ENCODE results near the gene RBP3.
A peak's percentile ranks its signal among the peaks of the same experiment; 100 is the strongest.

Gene RBP3

DNA sequence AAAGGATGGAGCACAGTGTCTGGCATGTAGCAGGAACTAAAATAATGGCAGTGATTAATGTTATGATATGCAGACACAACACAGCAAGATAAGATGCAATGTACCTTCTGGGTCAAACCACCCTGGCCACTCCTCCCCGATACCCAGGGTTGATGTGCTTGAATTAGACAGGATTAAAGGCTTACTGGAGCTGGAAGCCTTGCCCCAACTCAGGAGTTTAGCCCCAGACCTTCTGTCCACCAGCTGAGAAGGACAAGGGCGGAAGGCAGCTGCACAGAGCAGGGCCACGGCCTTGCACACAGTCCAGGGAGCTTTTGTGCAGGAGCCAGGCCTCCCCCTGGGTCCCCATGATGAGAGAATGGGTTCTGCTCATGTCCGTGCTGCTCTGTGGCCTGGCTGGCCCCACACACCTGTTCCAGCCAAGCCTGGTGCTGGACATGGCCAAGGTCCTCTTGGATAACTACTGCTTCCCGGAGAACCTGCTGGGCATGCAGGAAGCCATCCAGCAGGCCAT lies at the start of gene RBP3:
RBP3 (plus strand) TSS at position 226 of the 514 bp plus-strand sequence; CDS start at position 348, 122 bp downstream.
- H3K4me3 ChIP-seq (ENCODE audit: low read length): no peak within 1 kb of the TSS
- no peak for DNase-seq (ENCODE audit: low read depth, low spot score)
- no CpG with 5 or more reads among the region's 5 CpGs for WGBS (ENCODE audit: insufficient coverage, insufficient read length)
- H3K27ac ChIP-seq (ENCODE audit: low read length): no peak within 1 kb of the TSS
- H3K27me3 ChIP-seq (ENCODE audit: control insufficient read depth, insufficient read depth, low read length): no peaks in the 10 kb centered on the region
- H3K9me3 ChIP-seq (ENCODE audit: control insufficient read depth, insufficient read depth, low read length): no peaks in the 10 kb centered on the region
- no peaks in the 10 kb centered on the region for H3K36me3 ChIP-seq (ENCODE audit: control insufficient read depth, insufficient read depth, low read length)
- no peaks in the 10 kb centered on the region for H3K4me1 ChIP-seq (ENCODE audit: control insufficient read depth, insufficient read depth, low read length)

DNA sequence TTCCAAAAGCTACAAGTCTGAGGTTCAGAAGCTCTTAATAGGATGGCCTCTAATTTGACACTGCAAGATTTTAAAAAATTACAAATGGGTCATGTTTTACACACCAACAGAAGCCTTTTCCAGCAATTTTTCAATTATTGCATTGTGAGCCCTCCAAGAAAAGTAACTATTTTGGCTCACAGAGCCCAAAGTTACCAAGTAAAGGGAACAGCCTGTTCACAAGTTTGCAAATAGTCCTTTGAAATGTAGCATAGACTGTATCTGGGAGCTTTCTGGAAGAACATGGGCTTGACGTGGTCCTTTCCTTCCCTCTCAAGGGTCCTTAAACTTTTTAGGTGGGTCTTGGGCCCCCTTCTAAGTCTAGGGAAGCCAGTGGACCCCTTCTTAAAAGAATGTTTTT lies 49.4 kb upstream of the RBP3 start:
- no CpG with 5 or more reads among the region's 1 CpG for WGBS (ENCODE audit: insufficient coverage, insufficient read length)
- H3K4me1 ChIP-seq (ENCODE audit: control insufficient read depth, insufficient read depth, low read length): no peaks in the 10 kb centered on the region
- H3K4me3 ChIP-seq (ENCODE audit: low read length): no peak overlapping the region
- peaks cover 19% of the 10 kb centered on the region for H3K27me3 ChIP-seq (ENCODE audit: control insufficient read depth, insufficient read depth, low read length)
- no peak overlapping the region for H3K27ac ChIP-seq (ENCODE audit: low read length)
- no peaks in the 10 kb centered on the region for H3K9me3 ChIP-seq (ENCODE audit: control insufficient read depth, insufficient read depth, low read length)
- H3K36me3 ChIP-seq (ENCODE audit: control insufficient read depth, insufficient read depth, low read length): no peaks in the 10 kb centered on the region
- DNase-seq (ENCODE audit: low read depth, low spot score): no peak

DNA sequence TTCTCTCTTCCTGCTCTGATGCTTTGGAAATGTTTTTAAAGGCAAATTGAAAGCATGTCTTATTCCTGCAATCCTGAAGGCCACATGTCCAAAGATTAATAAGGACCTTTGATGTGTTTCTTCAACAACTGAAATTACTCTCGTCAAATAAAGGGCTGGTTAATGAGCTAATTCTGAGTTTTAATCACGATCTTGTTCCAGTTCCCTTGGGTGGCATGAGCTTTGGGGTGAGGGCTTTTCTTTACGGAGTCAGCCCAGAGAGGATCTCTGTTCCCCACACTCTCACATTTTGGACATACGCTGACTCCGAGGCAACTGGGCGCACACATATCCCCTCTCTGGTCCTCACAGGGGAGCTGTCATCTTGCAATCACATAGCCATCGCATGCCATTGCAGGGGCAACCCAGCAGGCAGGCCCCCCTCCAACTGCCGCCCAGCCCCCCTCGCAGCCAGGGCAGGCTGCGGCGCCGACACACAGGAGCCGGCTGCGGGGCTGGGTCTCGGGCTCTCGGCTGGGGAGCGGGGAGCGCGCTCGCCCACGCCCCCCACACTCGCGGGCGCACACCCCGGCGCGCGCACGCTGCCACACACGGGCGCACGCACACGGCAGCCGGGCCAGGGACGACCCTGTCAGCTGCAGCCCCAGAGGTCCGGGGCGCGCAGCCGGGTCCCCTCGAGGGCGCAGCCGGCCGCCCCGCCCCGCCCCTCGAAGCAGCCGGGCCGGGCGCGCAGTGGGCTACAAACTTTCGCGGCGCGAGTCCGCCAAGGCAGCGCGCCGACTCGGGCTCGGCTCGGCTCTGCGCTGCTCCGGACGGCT lies 48.3 kb upstream of the RBP3 start, which contains the start of gene GDF10:
GDF10 (plus strand) TSS at position 587 of the 818 bp plus-strand sequence. CDS start 455 bp downstream, outside the sequence.
- H3K36me3 ChIP-seq (ENCODE audit: control insufficient read depth, insufficient read depth, low read length): no peaks in the 10 kb centered on the region
- peaks cover 19% of the 10 kb centered on the region for H3K27me3 ChIP-seq (ENCODE audit: control insufficient read depth, insufficient read depth, low read length)
- peak within 1 kb of the TSS; percentile 32; the same call in 1 of the 2 replicates for H3K4me3 ChIP-seq (ENCODE audit: low read length)
- no peaks in the 10 kb centered on the region for H3K4me1 ChIP-seq (ENCODE audit: control insufficient read depth, insufficient read depth, low read length)
- WGBS (ENCODE audit: insufficient coverage, insufficient read length): no CpG with 5 or more reads among the region's 64 CpGs
- no peak for DNase-seq (ENCODE audit: low read depth, low spot score)
- H3K27ac ChIP-seq (ENCODE audit: low read length): no peak within 1 kb of the TSS
- no peaks in the 10 kb centered on the region for H3K9me3 ChIP-seq (ENCODE audit: control insufficient read depth, insufficient read depth, low read length)

DNA sequence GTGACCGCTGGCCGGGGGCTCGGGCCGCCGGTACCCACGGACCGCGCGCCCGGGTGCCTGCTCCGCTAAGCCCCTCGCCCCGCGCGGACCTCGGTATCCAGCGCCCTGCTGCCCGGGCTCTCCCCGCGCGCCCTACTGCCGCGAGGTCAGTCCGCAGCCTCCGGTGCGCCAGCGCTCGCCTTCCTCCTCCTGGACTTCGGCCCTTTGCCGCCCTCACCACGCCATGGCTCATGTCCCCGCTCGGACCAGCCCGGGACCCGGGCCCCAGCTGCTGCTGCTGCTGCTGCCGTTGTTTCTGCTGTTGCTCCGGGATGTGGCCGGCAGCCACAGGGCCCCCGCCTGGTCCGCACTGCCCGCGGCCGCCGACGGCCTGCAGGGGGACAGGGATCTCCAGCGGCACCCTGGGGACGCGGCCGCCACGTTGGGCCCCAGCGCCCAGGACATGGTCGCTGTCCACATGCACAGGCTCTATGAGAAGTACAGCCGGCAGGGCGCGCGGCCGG lies 47.7 kb upstream of the RBP3 start:
- Histone ChIP-seq H3K4me3 (ENCODE audit: low read length) (peak overlapping the region; percentile 32; the same call in 1 of the 2 replicates), H3K27me3 (ENCODE audit: control insufficient read depth, insufficient read depth, low read length) (peaks cover 19% of the 10 kb centered on the region), H3K36me3 (ENCODE audit: control insufficient read depth, insufficient read depth, low read length) (no peaks in the 10 kb centered on the region), H3K27ac (ENCODE audit: low read length) (no peak overlapping the region), H3K9me3 (ENCODE audit: control insufficient read depth, insufficient read depth, low read length) (no peaks in the 10 kb centered on the region), H3K4me1 (ENCODE audit: control insufficient read depth, insufficient read depth, low read length) (no peaks in the 10 kb centered on the region)
- WGBS (ENCODE audit: insufficient coverage, insufficient read length): no CpG with 5 or more reads among the region's 57 CpGs
- no peak for DNase-seq (ENCODE audit: low read depth, low spot score)

DNA sequence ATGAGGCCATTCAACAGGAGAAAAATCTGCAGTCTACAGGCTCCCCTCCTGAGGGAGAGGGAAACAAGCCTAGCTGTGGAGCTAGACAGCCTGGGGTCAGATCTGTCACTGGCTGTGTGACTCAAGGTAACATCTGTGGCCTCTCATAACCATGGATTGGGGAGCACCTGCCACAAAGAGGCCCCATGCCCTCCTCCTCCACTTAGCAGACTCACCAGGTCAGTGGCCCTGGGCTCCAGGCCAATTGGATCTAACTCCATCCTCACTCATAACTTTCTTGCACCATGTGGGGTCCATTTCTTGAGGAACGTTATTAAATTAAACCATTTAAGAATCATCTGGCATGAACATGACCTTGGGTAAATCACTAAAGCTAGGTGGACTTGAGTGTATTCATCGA lies 46.3 kb upstream of the RBP3 start:
- no CpG with 5 or more reads among the region's 2 CpGs for WGBS (ENCODE audit: insufficient coverage, insufficient read length)
- H3K9me3 ChIP-seq (ENCODE audit: control insufficient read depth, insufficient read depth, low read length): no peaks in the 10 kb centered on the region
- peaks cover 19% of the 10 kb centered on the region for H3K27me3 ChIP-seq (ENCODE audit: control insufficient read depth, insufficient read depth, low read length)
- no peaks in the 10 kb centered on the region for H3K4me1 ChIP-seq (ENCODE audit: control insufficient read depth, insufficient read depth, low read length)
- DNase-seq (ENCODE audit: low read depth, low spot score): no peak
- H3K4me3 ChIP-seq (ENCODE audit: low read length): no peak overlapping the region
- no peaks in the 10 kb centered on the region for H3K36me3 ChIP-seq (ENCODE audit: control insufficient read depth, insufficient read depth, low read length)
- H3K27ac ChIP-seq (ENCODE audit: low read length): no peak overlapping the region

DNA sequence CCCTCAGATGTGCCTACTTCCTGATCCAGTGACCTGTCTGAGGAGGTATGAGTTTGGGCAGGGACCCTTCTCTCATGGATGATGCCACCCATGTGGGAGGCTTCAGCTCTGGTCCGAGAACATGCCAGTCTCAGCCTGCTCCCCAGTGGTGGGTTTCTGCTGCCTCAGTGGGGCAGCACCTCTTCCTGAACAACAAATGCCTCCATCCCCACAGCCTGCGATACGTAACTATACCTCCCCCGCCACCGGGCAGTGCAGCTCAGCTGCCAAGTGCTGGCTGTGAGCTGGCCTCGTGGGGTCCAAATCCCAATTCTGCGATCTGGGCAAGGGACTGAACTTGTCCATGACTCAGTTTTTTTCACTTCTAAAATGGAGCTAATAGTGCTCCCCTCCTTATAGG lies 45.1 kb upstream of the RBP3 start:
- Histone ChIP-seq H3K27me3 (ENCODE audit: control insufficient read depth, insufficient read depth, low read length) (peaks cover 19% of the 10 kb centered on the region), H3K4me1 (ENCODE audit: control insufficient read depth, insufficient read depth, low read length) (no peaks in the 10 kb centered on the region), H3K36me3 (ENCODE audit: control insufficient read depth, insufficient read depth, low read length) (no peaks in the 10 kb centered on the region), H3K27ac (ENCODE audit: low read length) (no peak overlapping the region), H3K9me3 (ENCODE audit: control insufficient read depth, insufficient read depth, low read length) (no peaks in the 10 kb centered on the region), H3K4me3 (ENCODE audit: low read length) (no peak overlapping the region)
- no peak for DNase-seq (ENCODE audit: low read depth, low spot score)
- WGBS (ENCODE audit: insufficient coverage, insufficient read length): no CpG with 5 or more reads among the region's 7 CpGs

DNA sequence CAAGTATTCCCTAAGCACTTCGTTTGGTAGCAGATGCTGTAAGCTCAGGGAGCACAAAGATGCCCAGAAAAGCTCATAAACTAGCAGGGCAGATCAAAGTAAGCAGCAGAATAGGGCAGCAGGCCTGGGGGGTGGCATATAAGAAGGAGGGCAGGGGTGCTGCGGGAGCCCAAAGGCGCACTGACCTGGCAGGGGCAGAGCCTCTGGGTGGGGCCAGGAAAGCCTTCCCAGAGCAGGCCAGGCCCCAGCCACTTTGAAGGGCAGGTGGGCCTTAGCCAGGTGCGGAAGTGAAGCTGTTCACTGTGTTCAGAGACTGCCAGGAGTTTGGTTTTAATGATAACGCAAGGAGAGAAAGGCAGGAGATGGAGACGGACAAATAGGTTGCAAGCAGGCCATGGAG lies 44.3 kb upstream of the RBP3 start:
- Histone ChIP-seq H3K4me1 (ENCODE audit: control insufficient read depth, insufficient read depth, low read length) (no peaks in the 10 kb centered on the region), H3K27me3 (ENCODE audit: control insufficient read depth, insufficient read depth, low read length) (peaks cover 19% of the 10 kb centered on the region), H3K27ac (ENCODE audit: low read length) (no peak overlapping the region), H3K36me3 (ENCODE audit: control insufficient read depth, insufficient read depth, low read length) (no peaks in the 10 kb centered on the region), H3K9me3 (ENCODE audit: control insufficient read depth, insufficient read depth, low read length) (no peaks in the 10 kb centered on the region), H3K4me3 (ENCODE audit: low read length) (no peak overlapping the region)
- no peak for DNase-seq (ENCODE audit: low read depth, low spot score)
- no CpG with 5 or more reads among the region's 6 CpGs for WGBS (ENCODE audit: insufficient coverage, insufficient read length)

DNA sequence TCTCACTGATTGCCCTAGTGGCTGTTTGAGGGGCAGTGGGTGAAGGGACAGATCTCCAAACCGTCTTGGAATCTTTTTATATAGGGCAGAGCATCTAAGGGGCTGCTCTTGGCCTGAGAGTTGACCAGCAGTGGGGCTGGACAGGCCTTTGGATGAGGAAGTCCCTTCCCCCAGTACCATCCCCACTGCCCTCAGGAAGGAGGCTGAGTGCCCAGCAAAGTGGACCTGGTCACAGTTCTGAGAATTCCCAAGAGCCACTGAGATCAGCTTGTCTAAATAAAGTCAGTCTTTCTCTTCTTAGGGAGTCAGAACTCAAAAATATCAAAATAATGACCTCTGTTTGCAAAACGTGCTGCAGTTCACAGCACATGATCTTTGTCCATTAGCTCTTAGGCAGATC lies 42.6 kb upstream of the RBP3 start:
- DNase-seq (ENCODE audit: low read depth, low spot score): no peak
- no peaks in the 10 kb centered on the region for H3K4me1 ChIP-seq (ENCODE audit: control insufficient read depth, insufficient read depth, low read length)
- no peak overlapping the region for H3K4me3 ChIP-seq (ENCODE audit: low read length)
- WGBS (ENCODE audit: insufficient coverage, insufficient read length): no CpG with 5 or more reads among the region's 2 CpGs
- no peaks in the 10 kb centered on the region for H3K9me3 ChIP-seq (ENCODE audit: control insufficient read depth, insufficient read depth, low read length)
- no peak overlapping the region for H3K27ac ChIP-seq (ENCODE audit: low read length)
- peaks cover 14% of the 10 kb centered on the region for H3K27me3 ChIP-seq (ENCODE audit: control insufficient read depth, insufficient read depth, low read length)
- no peaks in the 10 kb centered on the region for H3K36me3 ChIP-seq (ENCODE audit: control insufficient read depth, insufficient read depth, low read length)

DNA sequence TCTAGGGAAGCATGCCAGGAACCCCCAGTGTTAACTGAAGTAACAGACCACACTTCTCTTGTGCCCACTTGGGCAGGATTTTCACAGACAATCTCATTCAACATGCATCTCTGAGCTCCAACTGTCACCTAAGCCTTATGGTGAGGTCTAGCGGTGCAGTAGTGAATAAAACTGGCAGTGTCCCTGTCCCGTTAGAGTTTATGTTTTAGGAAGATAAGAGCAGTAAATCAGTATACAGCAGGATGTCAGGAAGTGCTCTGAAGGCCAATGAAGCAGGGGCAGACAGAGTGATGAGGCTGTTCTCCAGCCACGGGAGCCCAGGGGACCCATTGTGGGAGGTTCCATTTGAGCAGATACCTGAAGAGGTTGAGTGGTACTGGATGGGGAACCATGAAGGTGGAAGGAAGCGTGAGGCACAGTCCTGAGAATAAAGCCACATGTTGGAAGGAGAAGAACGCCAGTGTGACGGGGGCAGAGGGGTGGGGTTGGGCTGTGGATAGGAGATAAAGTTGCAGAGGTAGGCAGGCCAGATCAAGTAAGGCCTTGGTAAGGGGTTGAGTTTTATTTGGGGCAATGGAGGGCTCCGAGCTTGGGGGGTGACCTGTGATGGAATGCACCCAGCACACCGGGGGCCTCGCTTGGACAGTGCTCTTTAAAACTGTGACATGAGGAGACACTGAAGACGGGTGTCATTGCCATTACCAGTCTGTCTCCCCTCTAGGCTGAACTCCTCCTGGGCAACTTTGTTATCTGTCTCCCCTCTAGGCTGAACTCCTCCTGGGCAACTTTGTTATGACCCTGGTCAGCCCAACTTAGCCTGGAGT lies 41.6 kb upstream of the RBP3 start:
- Histone ChIP-seq H3K4me3 (ENCODE audit: low read length) (no peak overlapping the region), H3K27ac (ENCODE audit: low read length) (no peak overlapping the region), H3K36me3 (ENCODE audit: control insufficient read depth, insufficient read depth, low read length) (no peaks in the 10 kb centered on the region), H3K4me1 (ENCODE audit: control insufficient read depth, insufficient read depth, low read length) (no peaks in the 10 kb centered on the region), H3K27me3 (ENCODE audit: control insufficient read depth, insufficient read depth, low read length) (peaks cover 4% of the 10 kb centered on the region), H3K9me3 (ENCODE audit: control insufficient read depth, insufficient read depth, low read length) (no peaks in the 10 kb centered on the region)
- no CpG with 5 or more reads among the region's 10 CpGs for WGBS (ENCODE audit: insufficient coverage, insufficient read length)
- no peak for DNase-seq (ENCODE audit: low read depth, low spot score)

DNA sequence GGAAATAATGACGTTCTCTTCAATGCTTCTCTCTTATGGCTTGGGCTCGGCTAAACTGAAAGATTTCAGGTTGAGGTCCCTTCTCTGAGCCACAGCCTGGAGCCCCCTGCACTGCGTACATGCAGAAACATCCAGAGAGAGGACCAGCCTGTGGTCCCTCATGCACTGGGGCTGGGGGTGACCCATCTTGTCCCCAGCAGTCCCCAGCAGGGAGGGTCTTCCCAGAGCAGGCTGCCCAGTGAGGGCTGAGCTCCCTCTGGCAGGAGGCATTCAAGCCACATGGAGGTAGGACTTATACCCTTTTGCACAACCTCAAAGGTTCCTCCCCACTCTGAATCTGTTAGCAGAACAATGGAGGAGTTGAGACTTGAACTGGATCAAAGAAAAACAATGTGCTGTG lies 40.8 kb upstream of the RBP3 start:
- no peak overlapping the region for H3K27ac ChIP-seq (ENCODE audit: low read length)
- H3K9me3 ChIP-seq (ENCODE audit: control insufficient read depth, insufficient read depth, low read length): no peaks in the 10 kb centered on the region
- peaks cover 4% of the 10 kb centered on the region for H3K27me3 ChIP-seq (ENCODE audit: control insufficient read depth, insufficient read depth, low read length)
- no peaks in the 10 kb centered on the region for H3K4me1 ChIP-seq (ENCODE audit: control insufficient read depth, insufficient read depth, low read length)
- H3K36me3 ChIP-seq (ENCODE audit: control insufficient read depth, insufficient read depth, low read length): no peaks in the 10 kb centered on the region
- no peak overlapping the region for H3K4me3 ChIP-seq (ENCODE audit: low read length)
- no peak for DNase-seq (ENCODE audit: low read depth, low spot score)
- WGBS (ENCODE audit: insufficient coverage, insufficient read length): no CpG with 5 or more reads among the region's 3 CpGs

All from iPS DF 6.9 (cell line).